ENCODE data around the gene FGFR4. TPM values are rescaled to one million over a fixed set of nuclear protein-coding genes. Genes with fewer than 3 reads are reported as not detected.

Gene FGFR4
- total RNA-seq, 1 donor from 2014 or later, result 16.4 TPM

DNA sequence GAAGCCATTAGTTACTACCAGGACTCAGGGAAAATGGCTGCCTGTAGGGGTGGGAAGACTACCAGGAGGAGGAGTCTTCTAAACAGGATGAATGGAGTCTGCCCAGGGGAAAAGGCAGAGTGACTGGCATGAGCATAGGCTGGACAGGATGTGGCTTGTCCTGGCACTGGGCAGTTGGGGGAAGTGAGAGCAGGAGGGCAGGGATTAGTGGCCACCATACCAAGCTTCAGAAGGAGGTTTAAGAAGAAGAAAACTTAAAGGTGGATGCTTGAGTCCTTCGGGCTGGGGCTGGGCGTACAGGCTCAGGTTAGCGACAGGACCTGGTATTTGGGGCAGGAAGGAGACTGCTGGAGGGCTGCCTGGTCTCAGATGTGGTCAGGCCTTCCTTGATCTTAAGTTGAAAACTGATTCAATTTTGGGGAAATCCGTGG is 41.9 kb downstream of the FGFR4 start:
- DNase-seq (ENCODE audit: low read depth), result no peak

DNA sequence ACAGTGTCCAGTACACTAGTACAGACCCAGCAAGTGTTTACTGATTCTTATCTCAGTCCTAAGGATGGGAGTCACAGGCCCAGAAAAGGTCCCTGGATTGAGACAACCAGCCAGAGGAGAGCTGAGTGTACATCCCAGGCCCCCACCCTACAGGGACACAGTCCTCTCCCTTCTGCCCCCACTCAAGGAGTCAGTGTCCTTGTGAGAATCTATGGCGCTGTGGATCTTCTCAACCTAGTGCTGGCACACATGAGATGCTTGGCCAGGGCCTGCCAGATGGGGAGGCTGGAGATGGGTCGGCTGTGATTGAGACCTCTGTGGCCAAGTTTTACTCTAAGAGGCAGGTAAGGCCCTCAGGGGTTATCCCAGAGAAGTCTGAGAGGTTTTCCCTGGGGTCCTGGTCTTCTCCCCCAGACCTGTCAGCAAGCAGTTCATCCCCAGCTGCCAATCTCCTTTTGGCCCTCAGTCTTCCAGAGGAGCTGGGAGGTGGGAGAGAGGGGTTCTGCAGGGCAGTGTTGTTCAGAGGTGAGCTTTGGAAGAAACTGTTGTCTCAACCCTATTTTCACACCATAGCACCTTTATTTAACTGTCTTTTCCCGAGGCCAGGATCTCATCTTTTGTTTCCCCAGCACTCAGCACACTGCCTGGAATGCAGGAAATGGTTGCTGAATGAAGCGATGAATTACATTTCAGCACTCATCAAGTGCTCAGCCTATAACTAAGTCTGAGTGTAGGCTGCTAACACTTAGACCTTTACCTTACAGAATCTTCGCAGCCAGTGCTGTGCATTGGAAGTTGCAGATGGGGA is 43.7 kb downstream of the FGFR4 start:
- Histone ChIP-seq H3K36me3 (ENCODE audit: control insufficient read depth, insufficient read depth, low read length) (no peaks in the 10 kb centered on the region), H3K27me3 (ENCODE audit: control insufficient read depth, insufficient read depth, low read length) (no peaks in the 10 kb centered on the region), H3K4me3 (ENCODE audit: low read depth, low read length) (no peak overlapping the region)
- no peak for DNase-seq (ENCODE audit: low read depth)
- TF ChIP-seq, protein P1, sequence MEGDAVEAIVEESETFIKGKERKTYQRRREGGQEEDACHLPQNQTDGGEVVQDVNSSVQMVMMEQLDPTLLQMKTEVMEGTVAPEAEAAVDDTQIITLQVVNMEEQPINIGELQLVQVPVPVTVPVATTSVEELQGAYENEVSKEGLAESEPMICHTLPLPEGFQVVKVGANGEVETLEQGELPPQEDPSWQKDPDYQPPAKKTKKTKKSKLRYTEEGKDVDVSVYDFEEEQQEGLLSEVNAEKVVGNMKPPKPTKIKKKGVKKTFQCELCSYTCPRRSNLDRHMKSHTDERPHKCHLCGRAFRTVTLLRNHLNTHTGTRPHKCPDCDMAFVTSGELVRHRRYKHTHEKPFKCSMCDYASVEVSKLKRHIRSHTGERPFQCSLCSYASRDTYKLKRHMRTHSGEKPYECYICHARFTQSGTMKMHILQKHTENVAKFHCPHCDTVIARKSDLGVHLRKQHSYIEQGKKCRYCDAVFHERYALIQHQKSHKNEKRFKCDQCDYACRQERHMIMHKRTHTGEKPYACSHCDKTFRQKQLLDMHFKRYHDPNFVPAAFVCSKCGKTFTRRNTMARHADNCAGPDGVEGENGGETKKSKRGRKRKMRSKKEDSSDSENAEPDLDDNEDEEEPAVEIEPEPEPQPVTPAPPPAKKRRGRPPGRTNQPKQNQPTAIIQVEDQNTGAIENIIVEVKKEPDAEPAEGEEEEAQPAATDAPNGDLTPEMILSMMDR (IDR thresholded peaks at IDR 0.05; ENCODE audit: insufficient read depth, low read length, poor library complexity, severe bottlenecking), result no peak

More for the DNA sequence above, 41.9 kb downstream of the FGFR4 start:
- TF ChIP-seq, protein P1 (IDR thresholded peaks at IDR 0.05; ENCODE audit: insufficient read depth, low read length, poor library complexity, severe bottlenecking), result no peak
- Histone ChIP-seq H3K36me3 (ENCODE audit: control insufficient read depth, insufficient read depth, low read length) (no peaks in the 10 kb centered on the region), H3K27me3 (ENCODE audit: control insufficient read depth, insufficient read depth, low read length) (no peaks in the 10 kb centered on the region), H3K4me3 (ENCODE audit: low read depth, low read length) (no peak overlapping the region)

DNA sequence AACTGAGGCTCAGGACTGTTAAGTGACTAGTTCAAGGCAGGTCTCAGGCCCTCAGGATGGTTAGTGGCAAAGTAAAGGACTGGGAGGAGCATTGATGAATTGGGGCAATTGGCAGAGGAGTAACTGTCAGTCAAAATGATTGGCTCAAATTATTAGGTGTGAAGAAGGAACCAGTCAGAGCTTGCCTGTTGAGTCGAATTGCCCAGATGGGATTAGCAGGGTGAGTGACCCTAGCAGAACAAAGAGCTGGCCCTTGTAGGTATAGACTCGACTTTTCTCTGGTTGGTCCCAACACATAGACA is 44.3 kb downstream of the FGFR4 start:
- no peak for DNase-seq (ENCODE audit: low read depth)
- Histone ChIP-seq H3K36me3 (ENCODE audit: control insufficient read depth, insufficient read depth, low read length) (no peaks in the 10 kb centered on the region), H3K27me3 (ENCODE audit: control insufficient read depth, insufficient read depth, low read length) (no peaks in the 10 kb centered on the region), H3K4me3 (ENCODE audit: low read depth, low read length) (no peak overlapping the region)
- TF ChIP-seq, protein P1 (IDR thresholded peaks at IDR 0.05; ENCODE audit: insufficient read depth, low read length, poor library complexity, severe bottlenecking), result no peak

DNA sequence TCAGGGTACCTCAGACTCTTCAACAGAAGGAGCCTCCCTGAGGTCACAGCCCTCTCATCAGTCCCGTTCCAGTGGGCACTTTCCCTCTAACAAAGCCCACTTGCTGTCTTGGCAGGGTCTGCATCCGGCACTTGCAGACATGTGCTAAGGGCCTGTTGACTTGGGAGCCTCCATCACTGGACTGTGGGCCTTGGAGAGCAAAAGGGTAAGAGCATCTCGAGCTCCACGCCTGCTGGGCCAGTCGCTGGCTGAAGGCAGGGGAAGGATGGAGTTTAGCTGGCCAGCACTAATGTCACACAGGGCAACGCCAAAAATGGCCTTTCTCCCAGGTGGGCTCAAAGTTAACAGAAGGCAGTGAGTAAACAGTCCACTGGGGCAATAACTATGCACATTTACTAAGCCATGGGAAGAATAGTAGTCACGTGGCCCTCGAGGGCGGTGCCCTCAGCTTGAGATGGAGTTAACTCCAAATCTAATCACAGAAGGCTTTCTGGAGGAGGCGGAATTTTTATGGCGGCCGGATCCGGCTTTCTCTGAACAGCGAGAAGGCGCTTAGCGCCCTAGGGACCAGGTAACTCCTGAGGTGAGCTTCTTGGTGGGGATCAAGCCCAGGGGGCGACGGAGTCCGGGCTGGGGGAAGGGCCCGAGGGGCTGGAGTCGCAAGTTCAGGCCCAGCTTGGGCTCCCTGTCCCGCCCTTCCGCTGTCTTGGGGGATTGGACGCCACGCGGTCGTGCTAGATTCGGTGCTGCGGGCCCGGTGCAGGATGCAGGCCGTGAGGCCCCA is 44.8 kb downstream of the FGFR4 start:
- DNase-seq (ENCODE audit: low read depth), result no peak
- H3K4me3 ChIP-seq (ENCODE audit: low read depth, low read length), result no peak overlapping the region
- TF ChIP-seq, protein P1 (IDR thresholded peaks at IDR 0.05; ENCODE audit: insufficient read depth, low read length, poor library complexity, severe bottlenecking), result no peak
- no peaks in the 10 kb centered on the region for H3K36me3 ChIP-seq (ENCODE audit: control insufficient read depth, insufficient read depth, low read length)
- H3K27me3 ChIP-seq (ENCODE audit: control insufficient read depth, insufficient read depth, low read length), result no peaks in the 10 kb centered on the region

DNA sequence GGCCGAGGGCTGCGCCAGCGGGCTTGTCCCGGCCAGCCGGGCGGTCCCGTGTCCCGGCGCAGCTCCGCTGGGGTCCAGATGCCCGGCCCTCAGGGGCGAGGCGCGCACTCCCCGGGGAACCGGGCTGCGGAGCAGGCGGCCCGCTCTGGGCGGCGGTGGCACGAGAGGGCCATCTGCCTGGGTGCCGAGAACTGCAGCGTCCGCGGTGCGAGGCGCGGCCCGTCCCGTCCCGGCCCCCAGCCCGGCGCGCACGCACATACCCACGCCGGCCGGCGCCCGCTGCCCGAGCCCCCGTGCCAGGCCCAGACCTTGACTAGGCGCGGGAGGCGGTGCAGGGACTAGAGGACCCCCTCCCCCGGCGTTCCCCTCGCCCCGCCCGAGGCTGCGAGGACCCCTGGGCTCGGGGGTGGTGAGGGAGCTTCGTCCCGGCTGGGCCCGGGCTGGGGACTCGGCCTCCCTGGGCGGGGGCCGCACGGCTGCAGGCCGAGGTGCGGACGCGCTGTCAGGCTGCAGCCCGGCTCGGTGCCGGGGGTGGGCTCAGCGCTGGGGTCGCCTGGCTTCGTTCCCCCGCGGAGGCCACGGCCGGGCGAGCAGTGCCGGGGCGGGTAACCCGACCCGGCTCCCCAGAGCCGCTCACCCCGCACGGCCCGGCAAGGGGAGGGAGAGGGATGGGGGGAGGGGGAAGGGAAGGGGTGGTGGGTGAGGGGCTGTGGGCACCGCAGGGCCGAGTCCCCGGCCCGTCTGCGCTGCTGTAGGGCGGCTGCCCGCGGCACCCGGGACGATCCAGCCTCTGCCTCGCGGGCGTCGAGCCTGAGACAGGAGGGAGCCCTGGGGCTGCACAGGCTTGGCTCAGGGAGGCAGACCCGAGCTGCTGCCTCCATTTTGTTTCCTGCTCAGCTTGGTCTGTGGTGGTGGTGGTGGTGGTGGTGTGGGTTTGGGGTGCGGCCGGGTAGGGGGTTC is 45.7 kb downstream of the FGFR4 start:
- DNase-seq (ENCODE audit: low read depth), result no peak
- H3K27me3 ChIP-seq (ENCODE audit: control insufficient read depth, insufficient read depth, low read length), result no peaks in the 10 kb centered on the region
- H3K4me3 ChIP-seq (ENCODE audit: low read depth, low read length), result no peak overlapping the region

More for the DNA sequence above, 45.7 kb downstream of the FGFR4 start:
- H3K36me3 ChIP-seq (ENCODE audit: control insufficient read depth, insufficient read depth, low read length), result no peaks in the 10 kb centered on the region
- TF ChIP-seq, protein P1 (IDR thresholded peaks at IDR 0.05; ENCODE audit: insufficient read depth, low read length, poor library complexity, severe bottlenecking), result no peak
